Measurements from ENCODE around the gene C11orf97.
"Not testable (repeated sequence)": the region's sequence is repeated elsewhere in the genome, so short reads cannot be mapped to it uniquely, and the experiment has no call there.

C11orf97 gene

GRCh38 chr11:94546886-94547285 is 34.6 kb downstream of the C11orf97 start:
- DNase-seq, result no peak
- in situ Hi-C loops (cut with HindIII; ENCODE audit: low pct_ligation_motif_present, low pct_unique_long_range_greater_than_20kb, low sequenced_read_pairs), result no loop called here

GRCh38 chr11:94549146-94549545 is 36.9 kb downstream of the C11orf97 start:
- in situ Hi-C loops (cut with HindIII; ENCODE audit: low pct_ligation_motif_present, low pct_unique_long_range_greater_than_20kb, low sequenced_read_pairs), result no loop called here
- DNase-seq, result no peak

- in situ Hi-C loops (cut with HindIII; ENCODE audit: low pct_ligation_motif_present, low pct_unique_long_range_greater_than_20kb, low sequenced_read_pairs), result no loop called here
Measured at GRCh38 chr11:94550513-94550912, 38.3 kb downstream of the C11orf97 start.

GRCh38 chr11:94553938-94554337 is 41.7 kb downstream of the C11orf97 start:
- DNase-seq, result no peak
- in situ Hi-C loops (cut with HindIII; ENCODE audit: low pct_ligation_motif_present, low pct_unique_long_range_greater_than_20kb, low sequenced_read_pairs), result no loop called here

More at GRCh38 chr11:94550513-94550912, 38.3 kb downstream of the C11orf97 start:
- DNase-seq, result no peak

GRCh38 chr11:94555752-94556329 is 43.6 kb downstream of the C11orf97 start:
- DNase-seq; in situ Hi-C loops (cut with HindIII; ENCODE audit: low pct_ligation_motif_present, low pct_unique_long_range_greater_than_20kb, low sequenced_read_pairs): not testable (repeated sequence)

GRCh38 chr11:94557421-94557820 is 45.2 kb downstream of the C11orf97 start:
- in situ Hi-C loops (cut with HindIII; ENCODE audit: low pct_ligation_motif_present, low pct_unique_long_range_greater_than_20kb, low sequenced_read_pairs), result no loop called here
- DNase-seq, result no peak

GRCh38 chr11:94557992-94558391 is 45.7 kb downstream of the C11orf97 start:
- in situ Hi-C loops (cut with HindIII; ENCODE audit: low pct_ligation_motif_present, low pct_unique_long_range_greater_than_20kb, low sequenced_read_pairs), result no loop called here
- DNase-seq, result no peak

GRCh38 chr11:94558468-94558867 is 46.2 kb downstream of the C11orf97 start:
- no peak for DNase-seq
- in situ Hi-C loops (cut with HindIII; ENCODE audit: low pct_ligation_motif_present, low pct_unique_long_range_greater_than_20kb, low sequenced_read_pairs), result no loop called here

GRCh38 chr11:94558932-94559331 is 46.7 kb downstream of the C11orf97 start:
- in situ Hi-C loops (cut with HindIII; ENCODE audit: low pct_ligation_motif_present, low pct_unique_long_range_greater_than_20kb, low sequenced_read_pairs), result no loop called here
- no peak for DNase-seq

- no peak for DNase-seq
- in situ Hi-C loops (cut with HindIII; ENCODE audit: low pct_ligation_motif_present, low pct_unique_long_range_greater_than_20kb, low sequenced_read_pairs), result no loop called here
Measured at GRCh38 chr11:94559361-94559760, 47.1 kb downstream of the C11orf97 start.

GRCh38 chr11:94560834-94561233 is 48.6 kb downstream of the C11orf97 start:
- in situ Hi-C loops (cut with HindIII; ENCODE audit: low pct_ligation_motif_present, low pct_unique_long_range_greater_than_20kb, low sequenced_read_pairs), result no loop called here
- DNase-seq, result no peak

GRCh38 chr11:94563176-94563847 is 51.1 kb downstream of the C11orf97 start:
- in situ Hi-C loops (cut with HindIII; ENCODE audit: low pct_ligation_motif_present, low pct_unique_long_range_greater_than_20kb, low sequenced_read_pairs), result no loop called here
- peak; percentile 39 for DNase-seq

- in situ Hi-C loops (cut with HindIII; ENCODE audit: low pct_ligation_motif_present, low pct_unique_long_range_greater_than_20kb, low sequenced_read_pairs), result no loop called here
- no peak for DNase-seq
Measured at GRCh38 chr11:94563848-94564467, 51.7 kb downstream of the C11orf97 start.

- in situ Hi-C loops (cut with HindIII; ENCODE audit: low pct_ligation_motif_present, low pct_unique_long_range_greater_than_20kb, low sequenced_read_pairs), result no loop called here
Measured at GRCh38 chr11:94567181-94567670, 55.0 kb downstream of the C11orf97 start, which contains the start of gene PIWIL4. TSS of gene PIWIL4 (plus strand) at chr11:94567368. CDS start at chr11:94567519, 151 bp downstream.

GRCh38 chr11:94568200-94568599 is 55.9 kb downstream of the C11orf97 start:
- in situ Hi-C loops (cut with HindIII; ENCODE audit: low pct_ligation_motif_present, low pct_unique_long_range_greater_than_20kb, low sequenced_read_pairs), result no loop called here
- no peak for DNase-seq

More at GRCh38 chr11:94567181-94567670, 55.0 kb downstream of the C11orf97 start, which contains the start of gene PIWIL4:
- DNase-seq, result no peak

GRCh38 chr11:94568717-94569116 is 56.5 kb downstream of the C11orf97 start:
- no peak for DNase-seq
- in situ Hi-C loops (cut with HindIII; ENCODE audit: low pct_ligation_motif_present, low pct_unique_long_range_greater_than_20kb, low sequenced_read_pairs), result no loop called here

- in situ Hi-C loops (cut with HindIII; ENCODE audit: low pct_ligation_motif_present, low pct_unique_long_range_greater_than_20kb, low sequenced_read_pairs); DNase-seq: not testable (repeated sequence)
Measured at GRCh38 chr11:94572975-94573374, 60.7 kb downstream of the C11orf97 start.

- DNase-seq, result no peak
- in situ Hi-C loops (cut with HindIII; ENCODE audit: low pct_ligation_motif_present, low pct_unique_long_range_greater_than_20kb, low sequenced_read_pairs), result no loop called here
Measured at GRCh38 chr11:94574193-94574961, 62.1 kb downstream of the C11orf97 start.

- in situ Hi-C loops (cut with HindIII; ENCODE audit: low pct_ligation_motif_present, low pct_unique_long_range_greater_than_20kb, low sequenced_read_pairs), result no loop called here
- no peak for DNase-seq
Measured at GRCh38 chr11:94576306-94576705, 64.0 kb downstream of the C11orf97 start.

All from ACHN (cell line).